ENCODE data around the gene HADH. TPM values are rescaled to one million over a fixed set of nuclear protein-coding genes. Genes with fewer than 3 reads are reported as not detected.

Gene HADH
- total RNA-seq, 4 donors from 2014 or later, result 32.7 to 60.4 (median 50.9) TPM

- H3K4me1 ChIP-seq, result peaks cover 23 to 37% of the 10 kb centered on the region in 2 donors
- intact Hi-C loops (cut with DNase I), result no loop called here
- no peaks in the 10 kb centered on the region for H3K9me3 ChIP-seq
- no peaks in the 10 kb centered on the region for H3K36me3 ChIP-seq
- WGBS, 2 donors, result 70 to 72% methylated on average over 5 of the region's 5 CpGs
- no peak overlapping the region for H3K4me3 ChIP-seq (replicated peaks in 1 of 3)
- TF ChIP-seq, protein P1, sequence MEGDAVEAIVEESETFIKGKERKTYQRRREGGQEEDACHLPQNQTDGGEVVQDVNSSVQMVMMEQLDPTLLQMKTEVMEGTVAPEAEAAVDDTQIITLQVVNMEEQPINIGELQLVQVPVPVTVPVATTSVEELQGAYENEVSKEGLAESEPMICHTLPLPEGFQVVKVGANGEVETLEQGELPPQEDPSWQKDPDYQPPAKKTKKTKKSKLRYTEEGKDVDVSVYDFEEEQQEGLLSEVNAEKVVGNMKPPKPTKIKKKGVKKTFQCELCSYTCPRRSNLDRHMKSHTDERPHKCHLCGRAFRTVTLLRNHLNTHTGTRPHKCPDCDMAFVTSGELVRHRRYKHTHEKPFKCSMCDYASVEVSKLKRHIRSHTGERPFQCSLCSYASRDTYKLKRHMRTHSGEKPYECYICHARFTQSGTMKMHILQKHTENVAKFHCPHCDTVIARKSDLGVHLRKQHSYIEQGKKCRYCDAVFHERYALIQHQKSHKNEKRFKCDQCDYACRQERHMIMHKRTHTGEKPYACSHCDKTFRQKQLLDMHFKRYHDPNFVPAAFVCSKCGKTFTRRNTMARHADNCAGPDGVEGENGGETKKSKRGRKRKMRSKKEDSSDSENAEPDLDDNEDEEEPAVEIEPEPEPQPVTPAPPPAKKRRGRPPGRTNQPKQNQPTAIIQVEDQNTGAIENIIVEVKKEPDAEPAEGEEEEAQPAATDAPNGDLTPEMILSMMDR (IDR thresholded peaks at IDR 0.05), result no peak
- no peak for TF ChIP-seq POLR2A (IDR thresholded peaks at IDR 0.05)
- H3K27ac ChIP-seq, result no peak overlapping the region
- peak in 1 of 2 donors; percentile 12 for DNase-seq
- no peaks in the 10 kb centered on the region for H3K27me3 ChIP-seq
These were observed 53.8 kb downstream of the HADH start for GRCh38 chr4:108043526-108043925.

GRCh38 chr4:108044951-108045686 is 55.4 kb downstream of the HADH start:
- no peaks in the 10 kb centered on the region for H3K27me3 ChIP-seq
- no peak overlapping the region for H3K4me3 ChIP-seq (replicated peaks in 1 of 3)
- DNase-seq, result peak in 1 of 2 donors; percentile 25
- intact Hi-C loops (cut with DNase I), result no loop called here
- no peaks in the 10 kb centered on the region for H3K9me3 ChIP-seq
- H3K36me3 ChIP-seq, result no peaks in the 10 kb centered on the region
- peaks cover 23 to 40% of the 10 kb centered on the region in 2 donors for H3K4me1 ChIP-seq
- 49 to 53% methylated on average over 9 of the region's 9 CpGs for WGBS, 2 donors
- TF ChIP-seq, protein P1 (IDR thresholded peaks at IDR 0.05), result no peak
- no peak for TF ChIP-seq POLR2A (IDR thresholded peaks at IDR 0.05)
- peak overlapping the region in 2 of 3 donors; percentile 26 to 51 for H3K27ac ChIP-seq

GRCh38 chr4:108045687-108046024 is 56.0 kb downstream of the HADH start:
- Histone ChIP-seq H3K27ac (peak overlapping the region in 2 of 3 donors; percentile 26 to 51), H3K4me3 (replicated peaks in 1 of 3) (no peak overlapping the region), H3K9me3 (no peaks in the 10 kb centered on the region), H3K4me1 (peaks cover 23 to 40% of the 10 kb centered on the region in 2 donors), H3K36me3 (no peaks in the 10 kb centered on the region), H3K27me3 (no peaks in the 10 kb centered on the region)
- intact Hi-C loops (cut with DNase I), result no loop called here
- peak; percentile 76 to 84 for DNase-seq
- TF ChIP-seq, protein P1 (IDR thresholded peaks at IDR 0.05), result no peak
- no peak for TF ChIP-seq POLR2A (IDR thresholded peaks at IDR 0.05)
- WGBS, 2 donors, result 10 to 11% methylated on average over 3 of the region's 3 CpGs

DNA sequence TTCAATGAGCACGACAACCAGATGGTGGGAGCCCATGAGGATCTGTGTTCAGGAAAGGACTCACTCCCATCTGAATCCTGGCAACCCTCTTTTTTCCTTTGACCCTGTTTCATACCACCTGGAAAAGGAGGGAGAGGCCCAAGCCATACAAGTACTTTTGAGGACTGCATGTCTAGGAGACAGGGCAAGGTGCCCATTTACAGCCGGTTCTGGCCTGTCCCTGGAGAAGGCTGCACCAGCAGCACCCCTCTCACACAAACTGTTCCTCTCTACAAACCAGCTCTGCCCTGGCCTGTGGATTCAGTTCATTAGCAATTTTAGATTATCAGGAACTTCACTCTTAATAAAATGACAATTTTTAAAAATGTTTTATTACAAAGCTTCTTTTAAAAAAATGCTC is 57.5 kb downstream of the HADH start:
- peak; percentile 92 for DNase-seq
- Histone ChIP-seq H3K9me3 (no peaks in the 10 kb centered on the region), H3K27ac (peak overlapping the region in 2 of 3 donors; percentile 20 to 40), H3K36me3 (no peaks in the 10 kb centered on the region), H3K4me3 (replicated peaks in 1 of 3) (no peak overlapping the region), H3K4me1 (peaks cover 23 to 40% of the 10 kb centered on the region in 2 donors), H3K27me3 (no peaks in the 10 kb centered on the region)
- intact Hi-C loops (cut with DNase I), result no loop called here
- TF ChIP-seq, protein P1 (IDR thresholded peaks at IDR 0.05), result no peak
- no peak for TF ChIP-seq POLR2A (IDR thresholded peaks at IDR 0.05)
- WGBS, 2 donors, result 53 to 60% methylated on average over 2 of the region's 2 CpGs

- Histone ChIP-seq H3K4me3 (replicated peaks in 1 of 3) (no peak overlapping the region), H3K27ac (no peak overlapping the region), H3K36me3 (no peaks in the 10 kb centered on the region), H3K27me3 (no peaks in the 10 kb centered on the region), H3K4me1 (peaks cover 23 to 40% of the 10 kb centered on the region in 2 donors), H3K9me3 (no peaks in the 10 kb centered on the region)
- TF ChIP-seq POLR2A (IDR thresholded peaks at IDR 0.05), result no peak
- TF ChIP-seq, protein P1 (IDR thresholded peaks at IDR 0.05), result no peak
- DNase-seq, result no peak
- intact Hi-C loops (cut with DNase I), result no loop called here
- 83 to 86% methylated on average over 6 of the region's 6 CpGs for WGBS, 2 donors
These were observed 58.5 kb downstream of the HADH start for GRCh38 chr4:108048157-108048556.

Measured in thyroid gland (tissue), 4 donors.